GM23338 (cell line): ENCODE data around the gene DNA2. TPM values are rescaled to one million over a fixed set of nuclear protein-coding genes. Genes with fewer than 3 reads are reported as not detected.

Experiments used
- ATAC-seq: fragments of 200-7000 bp; cut with Tn5 transposase; 3 replicates; pipeline ENCODE4 v1.9.1; 2020
- DNase-seq: peaks from one replicate; pipeline ENCODE4 v3.0.0-alpha.2; 2015; ENCODE audit warnings: low spot score
- H2AFZ ChIP-seq: fragments of 200-600 bp; sonication (generic); 2 replicates; pipeline ENCODE4 v1.8.0; 2016; ENCODE audit warnings: antibody characterized with exemption, mild to moderate bottlenecking, moderate library complexity
- H3F3A ChIP-seq: fragments of 200-600 bp; sonication (generic); replicated peaks from 2 replicates; pipeline ENCODE4 v1.8.0; 2017; ENCODE audit warnings: antibody characterized with exemption, mixed run types, low read depth
- H3K27ac ChIP-seq: fragments of 200-600 bp; sonication (generic); 2 replicates; pipeline ENCODE4 v1.6.1; 2016; ENCODE audit warnings: low read depth
- H3K27me3 ChIP-seq: fragments of 200-600 bp; sonication (generic); 2 replicates; pipeline ENCODE4 v1.8.0; 2016; ENCODE audit warnings: mild to moderate bottlenecking, mixed run types, moderate library complexity; ENCODE audit not compliant: insufficient read depth
- H3K36me3 ChIP-seq: fragments of 200-600 bp; sonication (generic); 2 replicates; pipeline ENCODE4 v1.8.0; 2016; ENCODE audit warnings: mild to moderate bottlenecking; ENCODE audit not compliant: insufficient read depth
- H3K4me1 ChIP-seq: fragments of 200-600 bp; sonication (generic); 2 replicates; pipeline ENCODE4 v1.8.0; 2016; ENCODE audit warnings: mild to moderate bottlenecking, moderate library complexity; ENCODE audit not compliant: insufficient read depth
- H3K4me2 ChIP-seq: fragments of 200-600 bp; sonication (generic); 2 replicates; pipeline ENCODE4 v1.7.1; 2017; ENCODE audit warnings: mixed run types
- H3K4me3 ChIP-seq: fragments of 200-600 bp; sonication (generic); 2 replicates; pipeline ENCODE4 v1.6.1; 2016; ENCODE audit warnings: mixed run types
- H3K79me2 ChIP-seq: fragments of 200-600 bp; sonication (generic); replicated peaks from 2 replicates; pipeline ENCODE4 v1.8.0; 2017; ENCODE audit warnings: mild to moderate bottlenecking; ENCODE audit not compliant: insufficient read depth
- H3K9me2 ChIP-seq: fragments of 200-600 bp; sonication (generic); 2 replicates; pipeline ENCODE4 v1.8.0; 2017; ENCODE audit not compliant: insufficient read depth
- H4K20me1 ChIP-seq: fragments of 200-600 bp; sonication (generic); replicated peaks from 2 replicates; pipeline ENCODE4 v1.8.0; 2017; ENCODE audit warnings: mild to moderate bottlenecking; ENCODE audit not compliant: insufficient read depth
- H3K27ac Mint-ChIP-seq: 2 replicates; pipeline ENCODE4 v1.8.0; 2020; ENCODE audit warnings: inconsistent platforms, mild to moderate bottlenecking, moderate library complexity, mixed read lengths
- H3K27me3 Mint-ChIP-seq: 3 replicates; pipeline ENCODE4 v1.8.0; 2022; ENCODE audit warnings: low read depth, mild to moderate bottlenecking, moderate library complexity, mixed read lengths, inconsistent platforms; ENCODE audit not compliant: insufficient read depth, poor library complexity
- H3K36me3 Mint-ChIP-seq: 3 replicates; pipeline ENCODE4 v1.8.0; 2021; ENCODE audit warnings: low read depth, mild to moderate bottlenecking, inconsistent platforms, moderate library complexity, mixed read lengths
- H3K4me1 Mint-ChIP-seq: 3 replicates; pipeline ENCODE4 v1.8.0; 2020; ENCODE audit warnings: mild to moderate bottlenecking, inconsistent platforms, mixed read lengths
- H3K4me3 Mint-ChIP-seq: 3 replicates; pipeline ENCODE4 v1.8.0; 2021; ENCODE audit warnings: moderate library complexity, mild to moderate bottlenecking, inconsistent platforms, mixed read lengths
- H3K9me3 Mint-ChIP-seq: 3 replicates; pipeline ENCODE4 v1.8.0; 2020; ENCODE audit warnings: moderate library complexity, mild to moderate bottlenecking, inconsistent platforms, mixed read lengths
- CREB1 ChIP-seq: fragments of 250-450 bp; sonication (Bioruptor Pico); IDR thresholded peaks from 2 replicates; pipeline ENCODE4 v1.5.0; 2020; ENCODE audit warnings: low read depth, mild to moderate bottlenecking, moderate library complexity
- ETS1 ChIP-seq: IDR thresholded peaks from 2 replicates; pipeline ENCODE4 v1.6.1; 2016; ENCODE audit warnings: antibody characterized with exemption
- EZH2 ChIP-seq: fragments of 200-600 bp; sonication (generic); IDR thresholded peaks from one replicate; pipeline ENCODE4 v1.8.0; 2017; ENCODE audit warnings: antibody characterized with exemption, mild to moderate bottlenecking, low read depth; ENCODE audit not compliant: unreplicated experiment
- POLR2AphosphoS5 ChIP-seq: IDR thresholded peaks from 2 replicates; pipeline ENCODE4 v1.6.1; 2016; ENCODE audit warnings: antibody characterized with exemption, low read depth
- REST ChIP-seq: IDR thresholded peaks from one replicate; pipeline ENCODE4 v1.6.1; 2018; ENCODE audit warnings: antibody characterized with exemption; ENCODE audit not compliant: unreplicated experiment
- STAT1 ChIP-seq: IDR thresholded peaks from one replicate; pipeline ENCODE4 v1.6.1; 2016; ENCODE audit warnings: antibody characterized with exemption; ENCODE audit not compliant: unreplicated experiment
- ZNF462 ChIP-seq: fragments of 250-450 bp; sonication (Bioruptor Pico); IDR thresholded peaks from 2 replicates; pipeline ENCODE4 v1.5.0; 2020; ENCODE audit warnings: mild to moderate bottlenecking, moderate library complexity
- polyA plus RNA-seq: library from polyadenylated mRNA; unstranded; fragments of >200 nt; fragmentation: Nextera tagmentation; extraction: Ambion mirVana; gene quantifications from 2 replicates; pipeline ENCODE4 v1.2.1, GENCODE V29; 2016
- total RNA-seq: library from RNA; depleted of rRNA; stranded (reverse); fragments of >200 nt; shearing (Covaris generic); gene quantifications from 2 replicates; pipeline ENCODE4 v1.2.3, GENCODE V29; 2014
- TF ChIP-seq, protein P1 (sequence below), 2 experiments: fragments of 200-600 bp in 1 of 2; sonication (generic) in 1 of 2; conservative IDR thresholded peaks; 2 replicates each; pipeline versions ENCODE4 v1.5.1 to v1.6.1; 2016 to 2017; ENCODE audit warnings: antibody characterized with exemption in 2 of 2, low read depth in 2 of 2, mild to moderate bottlenecking in 2 of 2, moderate library complexity in 1 of 2

The DNA2 gene
- total and polyA plus RNA-seq, 2 experiments from 2014 or later: 25.6 to 49.3 TPM

- TF ChIP-seq, protein P1, sequence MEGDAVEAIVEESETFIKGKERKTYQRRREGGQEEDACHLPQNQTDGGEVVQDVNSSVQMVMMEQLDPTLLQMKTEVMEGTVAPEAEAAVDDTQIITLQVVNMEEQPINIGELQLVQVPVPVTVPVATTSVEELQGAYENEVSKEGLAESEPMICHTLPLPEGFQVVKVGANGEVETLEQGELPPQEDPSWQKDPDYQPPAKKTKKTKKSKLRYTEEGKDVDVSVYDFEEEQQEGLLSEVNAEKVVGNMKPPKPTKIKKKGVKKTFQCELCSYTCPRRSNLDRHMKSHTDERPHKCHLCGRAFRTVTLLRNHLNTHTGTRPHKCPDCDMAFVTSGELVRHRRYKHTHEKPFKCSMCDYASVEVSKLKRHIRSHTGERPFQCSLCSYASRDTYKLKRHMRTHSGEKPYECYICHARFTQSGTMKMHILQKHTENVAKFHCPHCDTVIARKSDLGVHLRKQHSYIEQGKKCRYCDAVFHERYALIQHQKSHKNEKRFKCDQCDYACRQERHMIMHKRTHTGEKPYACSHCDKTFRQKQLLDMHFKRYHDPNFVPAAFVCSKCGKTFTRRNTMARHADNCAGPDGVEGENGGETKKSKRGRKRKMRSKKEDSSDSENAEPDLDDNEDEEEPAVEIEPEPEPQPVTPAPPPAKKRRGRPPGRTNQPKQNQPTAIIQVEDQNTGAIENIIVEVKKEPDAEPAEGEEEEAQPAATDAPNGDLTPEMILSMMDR (conservative IDR thresholded peaks at IDR 0.05; ENCODE audit: low read depth in 2 of 2): no peak
- TF ChIP-seq ETS1 (no peak), STAT1 (no peak), REST (no peak), CREB1 (CRISPR knock-in tag) (no peak)
These were observed 69.5 kb downstream of the DNA2 start (continued) for GRCh38 chr10:68402276-68402675.

GRCh38 chr10:68397005-68397404 is 74.8 kb downstream of the DNA2 start:
- no peak overlapping the region for H3K27ac ChIP-seq
- no peaks in the 10 kb centered on the region for H3K9me3 Mint-ChIP-seq
- no peak overlapping the region for H3K4me2 ChIP-seq
- H3K36me3 Mint-ChIP-seq: peaks cover 34% of the 10 kb centered on the region
- H3K27ac Mint-ChIP-seq: no peak overlapping the region
- H3K4me3 Mint-ChIP-seq: no peak overlapping the region
- no peak overlapping the region for H2AFZ ChIP-seq
- no peaks in the 10 kb centered on the region for H3F3A ChIP-seq
- H3K4me1 ChIP-seq: no peaks in the 10 kb centered on the region
- no peak for TF ChIP-seq EZH2
- TF ChIP-seq POLR2AphosphoS5: no peak
- no peak for TF ChIP-seq STAT1
- peaks cover 4% of the 10 kb centered on the region; the same call in 1 of the 2 replicates for H4K20me1 ChIP-seq
- DNase-seq (no peak), ATAC-seq (no peak)
- H3K9me2 ChIP-seq: no peaks in the 10 kb centered on the region
- H3K27me3 Mint-ChIP-seq: no peaks in the 10 kb centered on the region
- no peaks in the 10 kb centered on the region for H3K4me1 Mint-ChIP-seq
- peaks cover 11% of the 10 kb centered on the region for H3K36me3 ChIP-seq
- H3K79me2 ChIP-seq: no peaks in the 10 kb centered on the region; the same call in 1 of the 2 replicates
- no peak overlapping the region for H3K4me3 ChIP-seq
- no peaks in the 10 kb centered on the region for H3K27me3 ChIP-seq

DNA sequence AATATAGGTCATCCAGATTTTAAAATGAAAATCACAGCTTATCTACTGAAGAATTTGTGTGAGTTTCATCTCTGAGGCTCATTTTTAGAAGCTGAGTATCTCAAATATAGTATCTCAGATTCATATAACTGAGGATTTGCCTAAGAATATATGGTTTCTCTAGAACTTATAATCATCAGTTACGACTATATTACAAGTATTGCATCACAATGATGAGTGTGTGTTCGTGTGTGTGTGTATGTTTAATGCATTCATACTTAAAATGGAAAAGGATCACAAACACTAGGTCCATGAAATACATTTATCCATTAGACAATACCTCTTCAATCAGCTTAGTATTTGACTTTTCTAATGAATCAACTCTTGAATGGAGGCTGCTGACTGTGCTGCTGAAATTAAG is 86.0 kb downstream of the DNA2 start:
- DNase-seq: no peak
- no peak overlapping the region for H3K4me3 ChIP-seq
- Mint-ChIP-seq H3K36me3 (peaks cover 31% of the 10 kb centered on the region), H3K4me3 (no peak overlapping the region), H3K9me3 (no peaks in the 10 kb centered on the region), H3K27ac (no peak overlapping the region), H3K27me3 (peaks cover 5% of the 10 kb centered on the region), H3K4me1 (no peaks in the 10 kb centered on the region)
- no peak overlapping the region for H2AFZ ChIP-seq
- H3K4me2 ChIP-seq: no peak overlapping the region
- no peaks in the 10 kb centered on the region for H4K20me1 ChIP-seq
- H3K27ac ChIP-seq: no peak overlapping the region
- H3K27me3 ChIP-seq: no peaks in the 10 kb centered on the region
- no peaks in the 10 kb centered on the region for H3K4me1 ChIP-seq
- no peak for ATAC-seq
- H3F3A ChIP-seq: no peaks in the 10 kb centered on the region
- TF ChIP-seq ZNF462: no peak
- H3K36me3 ChIP-seq: no peaks in the 10 kb centered on the region
- no peaks in the 10 kb centered on the region for H3K79me2 ChIP-seq
- H3K9me2 ChIP-seq: no peaks in the 10 kb centered on the region
